Measurements from ENCODE around the gene MRGPRX3. TPM values are rescaled to one million over a fixed set of nuclear protein-coding genes. Genes with fewer than 3 reads are reported as not detected.
A peak's percentile ranks its signal among the peaks of the same experiment; 100 is the strongest.

The MRGPRX3 gene
- total RNA-seq, 1 experiment from 2014 or later, result not detected

DNA sequence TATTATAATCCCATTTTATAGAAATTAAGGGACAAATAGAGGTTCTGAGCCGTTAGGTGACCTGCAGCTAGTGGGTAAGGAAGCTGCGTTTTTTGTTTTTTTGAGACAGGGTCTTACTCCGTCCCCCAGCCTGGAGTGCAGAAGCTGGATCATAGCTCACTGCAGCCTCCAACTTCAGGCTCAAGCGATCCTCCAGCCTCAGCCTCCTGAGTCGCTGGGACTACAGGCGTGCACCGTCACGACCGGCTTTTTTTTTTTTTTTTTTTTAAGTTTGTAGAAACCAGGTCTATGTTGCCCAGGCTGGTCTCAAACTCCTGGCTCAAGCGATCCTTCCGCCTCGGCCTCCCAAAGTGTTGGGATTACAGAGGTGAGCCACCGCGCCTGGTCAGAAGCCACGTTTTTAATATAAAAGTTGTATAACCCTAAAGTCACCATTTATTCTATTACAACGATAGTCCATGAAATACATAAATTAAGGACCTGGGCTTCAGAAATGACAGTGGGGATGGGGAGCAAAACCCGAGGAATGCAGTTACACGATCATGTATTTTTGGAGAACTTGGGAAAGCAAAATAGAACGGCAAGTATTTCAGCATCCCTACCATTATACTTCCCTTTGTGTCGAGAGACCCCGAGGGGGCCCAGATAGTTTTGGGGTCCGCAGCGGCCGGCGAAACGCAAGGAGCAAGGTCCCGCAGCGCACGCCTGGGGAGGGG is 27.1 kb upstream of the MRGPRX3 start:
- POLR2A ChIA-PET, result no interaction called here
- CTCF ChIA-PET, result interaction anchor here (0.6 kb wide), 2 partner anchors 277 to 1349 kb away, joined by 3 to 9 read pairs; no protein-coding TSS in a partner anchor
- H3K36me3 ChIP-seq (ENCODE audit: control insufficient read depth, insufficient read depth, low read length), result peaks cover 7% of the 10 kb centered on the region
- peak overlapping the region; percentile 76 for H3K27ac ChIP-seq (ENCODE audit: low read length)
- peaks cover 15% of the 10 kb centered on the region for H3K4me1 ChIP-seq (ENCODE audit: control insufficient read depth, insufficient read depth, low read length)
- DNase-seq (ENCODE audit: low read depth, low spot score) (no peak), ATAC-seq (no peak)
- H3K4me3 ChIP-seq (ENCODE audit: low read depth in 2 of 2, low read length in 2 of 2), result peak overlapping the region; percentile 88 to 96
- BruUV-seq (replicated peaks), result TSS peak; percentile 63
- intact Hi-C loops (cut with micrococcal nuclease; ENCODE audit: unreplicated experiment) (loop anchor here (5.0 kb wide), 1 partner anchor 113 kb away; no protein-coding TSS in a partner anchor), in situ Hi-C loops (cut with HindIII; ENCODE audit: low pct_unique_long_range_greater_than_20kb, low sequenced_read_pairs) (no loop called here)
- no peak for TF ChIP-seq POLR2AphosphoS5 (IDR thresholded peaks at IDR 0.05; ENCODE audit: low read depth, low read length)
- TF ChIP-seq, protein P1, sequence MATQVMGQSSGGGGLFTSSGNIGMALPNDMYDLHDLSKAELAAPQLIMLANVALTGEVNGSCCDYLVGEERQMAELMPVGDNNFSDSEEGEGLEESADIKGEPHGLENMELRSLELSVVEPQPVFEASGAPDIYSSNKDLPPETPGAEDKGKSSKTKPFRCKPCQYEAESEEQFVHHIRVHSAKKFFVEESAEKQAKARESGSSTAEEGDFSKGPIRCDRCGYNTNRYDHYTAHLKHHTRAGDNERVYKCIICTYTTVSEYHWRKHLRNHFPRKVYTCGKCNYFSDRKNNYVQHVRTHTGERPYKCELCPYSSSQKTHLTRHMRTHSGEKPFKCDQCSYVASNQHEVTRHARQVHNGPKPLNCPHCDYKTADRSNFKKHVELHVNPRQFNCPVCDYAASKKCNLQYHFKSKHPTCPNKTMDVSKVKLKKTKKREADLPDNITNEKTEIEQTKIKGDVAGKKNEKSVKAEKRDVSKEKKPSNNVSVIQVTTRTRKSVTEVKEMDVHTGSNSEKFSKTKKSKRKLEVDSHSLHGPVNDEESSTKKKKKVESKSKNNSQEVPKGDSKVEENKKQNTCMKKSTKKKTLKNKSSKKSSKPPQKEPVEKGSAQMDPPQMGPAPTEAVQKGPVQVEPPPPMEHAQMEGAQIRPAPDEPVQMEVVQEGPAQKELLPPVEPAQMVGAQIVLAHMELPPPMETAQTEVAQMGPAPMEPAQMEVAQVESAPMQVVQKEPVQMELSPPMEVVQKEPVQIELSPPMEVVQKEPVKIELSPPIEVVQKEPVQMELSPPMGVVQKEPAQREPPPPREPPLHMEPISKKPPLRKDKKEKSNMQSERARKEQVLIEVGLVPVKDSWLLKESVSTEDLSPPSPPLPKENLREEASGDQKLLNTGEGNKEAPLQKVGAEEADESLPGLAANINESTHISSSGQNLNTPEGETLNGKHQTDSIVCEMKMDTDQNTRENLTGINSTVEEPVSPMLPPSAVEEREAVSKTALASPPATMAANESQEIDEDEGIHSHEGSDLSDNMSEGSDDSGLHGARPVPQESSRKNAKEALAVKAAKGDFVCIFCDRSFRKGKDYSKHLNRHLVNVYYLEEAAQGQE (IDR thresholded peaks at IDR 0.05; ENCODE audit: insufficient read depth in 1 of 2, low read depth in 2 of 2, low read length in 1 of 2), result no peak
- TF ChIP-seq, protein P2, sequence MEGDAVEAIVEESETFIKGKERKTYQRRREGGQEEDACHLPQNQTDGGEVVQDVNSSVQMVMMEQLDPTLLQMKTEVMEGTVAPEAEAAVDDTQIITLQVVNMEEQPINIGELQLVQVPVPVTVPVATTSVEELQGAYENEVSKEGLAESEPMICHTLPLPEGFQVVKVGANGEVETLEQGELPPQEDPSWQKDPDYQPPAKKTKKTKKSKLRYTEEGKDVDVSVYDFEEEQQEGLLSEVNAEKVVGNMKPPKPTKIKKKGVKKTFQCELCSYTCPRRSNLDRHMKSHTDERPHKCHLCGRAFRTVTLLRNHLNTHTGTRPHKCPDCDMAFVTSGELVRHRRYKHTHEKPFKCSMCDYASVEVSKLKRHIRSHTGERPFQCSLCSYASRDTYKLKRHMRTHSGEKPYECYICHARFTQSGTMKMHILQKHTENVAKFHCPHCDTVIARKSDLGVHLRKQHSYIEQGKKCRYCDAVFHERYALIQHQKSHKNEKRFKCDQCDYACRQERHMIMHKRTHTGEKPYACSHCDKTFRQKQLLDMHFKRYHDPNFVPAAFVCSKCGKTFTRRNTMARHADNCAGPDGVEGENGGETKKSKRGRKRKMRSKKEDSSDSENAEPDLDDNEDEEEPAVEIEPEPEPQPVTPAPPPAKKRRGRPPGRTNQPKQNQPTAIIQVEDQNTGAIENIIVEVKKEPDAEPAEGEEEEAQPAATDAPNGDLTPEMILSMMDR (IDR thresholded peaks at IDR 0.05), result no peak
- TF ChIP-seq TCF7L2 (IDR thresholded peaks at IDR 0.05; ENCODE audit: low read depth, low read length), result no peak
- TF ChIP-seq SIN3A (IDR thresholded peaks at IDR 0.05; ENCODE audit: borderline replicate concordance, insufficient read depth, low read depth, low read length), result no peak
- H3K9me3 ChIP-seq (ENCODE audit: control insufficient read depth, insufficient read depth, low read depth, low read length), result no peaks in the 10 kb centered on the region
- H3K27me3 ChIP-seq (ENCODE audit: control insufficient read depth, insufficient read depth, low read length), result no peaks in the 10 kb centered on the region

DNA sequence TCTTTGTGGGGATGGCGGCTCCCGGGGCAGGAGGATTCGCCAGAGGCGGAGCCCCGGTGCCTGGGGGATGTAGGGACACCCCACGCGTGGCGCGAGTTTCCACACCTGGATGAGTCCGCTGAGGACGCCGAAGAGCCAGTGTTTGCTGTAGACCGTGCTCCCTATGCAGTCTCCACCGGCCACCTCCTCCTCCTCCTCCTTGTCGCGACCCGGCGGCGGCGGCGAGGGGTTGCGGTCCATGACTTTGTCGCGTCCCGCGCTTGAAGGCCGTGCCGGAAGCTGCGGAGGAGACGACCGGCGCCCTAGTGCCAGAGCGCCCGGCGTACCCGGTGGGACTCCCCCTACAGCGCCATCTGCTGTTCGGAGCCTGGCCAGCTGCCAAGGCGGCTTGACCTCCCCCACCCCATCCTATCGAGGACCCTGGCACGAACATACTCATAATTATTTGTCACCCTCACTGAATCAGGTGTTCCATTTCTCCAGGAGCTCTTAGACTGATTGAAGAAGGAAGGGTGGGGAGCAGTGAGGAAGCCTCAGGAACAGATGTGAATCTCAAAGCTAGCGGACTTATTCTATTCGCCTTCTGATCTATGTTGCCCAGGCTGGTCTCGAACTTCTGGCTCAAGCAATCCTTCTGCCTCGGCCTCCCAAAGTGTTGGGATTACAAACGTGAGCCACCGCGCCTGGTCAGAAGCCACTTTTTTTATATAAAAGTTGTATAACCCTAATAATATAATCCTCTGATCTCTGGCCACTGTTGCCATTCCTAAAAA is 26.4 kb upstream of the MRGPRX3 start, which contains the start of gene SAAL1:
Gene SAAL1, minus strand, starts transcription at position 281 of the 773 bp plus-strand sequence. Its CDS starts 41 bp downstream, at position 240.
- Histone ChIP-seq H3K4me1 (ENCODE audit: control insufficient read depth, insufficient read depth, low read length) (peaks cover 15% of the 10 kb centered on the region), H3K36me3 (ENCODE audit: control insufficient read depth, insufficient read depth, low read length) (peaks cover 7% of the 10 kb centered on the region), H3K9me3 (ENCODE audit: control insufficient read depth, insufficient read depth, low read depth, low read length) (no peaks in the 10 kb centered on the region), H3K27ac (ENCODE audit: low read length) (peak within 1 kb of the TSS; percentile 76), H3K27me3 (ENCODE audit: control insufficient read depth, insufficient read depth, low read length) (no peaks in the 10 kb centered on the region; the same call in 1 of the 2 replicates), H3K4me3 (ENCODE audit: low read depth in 2 of 2, low read length in 2 of 2) (peak within 1 kb of the TSS; percentile 88 to 96)
- TF ChIP-seq TCF7L2 (IDR thresholded peaks at IDR 0.05; ENCODE audit: low read depth, low read length) (0 out of 2 replicates have a peak, but pooled peaks have one; percentile 30), POLR2AphosphoS5 (IDR thresholded peaks at IDR 0.05; ENCODE audit: low read depth, low read length) (peak; percentile 78), SIN3A (IDR thresholded peaks at IDR 0.05; ENCODE audit: borderline replicate concordance, insufficient read depth, low read depth, low read length) (peak; percentile 71)
- TF ChIP-seq, protein P2 (IDR thresholded peaks at IDR 0.05), result peak; percentile 95
- TF ChIP-seq, protein P1 (IDR thresholded peaks at IDR 0.05; ENCODE audit: insufficient read depth in 1 of 2, low read depth in 2 of 2, low read length in 1 of 2), result 0 out of 4 replicates have a peak, but pooled peaks of 1 of the 2 experiments have one; percentile 34
- DNase-seq (ENCODE audit: low read depth, low spot score) (peak; percentile 41), ATAC-seq (peak; percentile 99)
- CTCF ChIA-PET, result interaction anchor here (0.6 to 0.8 kb wide), 3 partner anchors 9 to 1350 kb away, joined by 3 to 9 read pairs (median 7); no protein-coding TSS in a partner anchor
- BruUV-seq (replicated peaks), result no TSS peak
- in situ Hi-C loops (cut with HindIII; ENCODE audit: low pct_unique_long_range_greater_than_20kb, low sequenced_read_pairs) (no loop called here), intact Hi-C loops (cut with micrococcal nuclease; ENCODE audit: unreplicated experiment) (loop anchor here (5.0 kb wide), 1 partner anchor 114 kb away; no protein-coding TSS in a partner anchor)
- POLR2A ChIA-PET, result interaction anchor here (0.6 kb wide), 1 partner anchor 192 kb away, joined by 9 read pairs; no protein-coding TSS in a partner anchor

Data from Panc1 (cell line).